ENCODE measurements around the gene GLIPR2. TPM values are rescaled to one million over a fixed set of nuclear protein-coding genes. Genes with fewer than 3 reads are reported as not detected.

The GLIPR2 gene
- 1 to 10 TPM; 2.0 to 10.0 TPM for total RNA-seq

DNA sequence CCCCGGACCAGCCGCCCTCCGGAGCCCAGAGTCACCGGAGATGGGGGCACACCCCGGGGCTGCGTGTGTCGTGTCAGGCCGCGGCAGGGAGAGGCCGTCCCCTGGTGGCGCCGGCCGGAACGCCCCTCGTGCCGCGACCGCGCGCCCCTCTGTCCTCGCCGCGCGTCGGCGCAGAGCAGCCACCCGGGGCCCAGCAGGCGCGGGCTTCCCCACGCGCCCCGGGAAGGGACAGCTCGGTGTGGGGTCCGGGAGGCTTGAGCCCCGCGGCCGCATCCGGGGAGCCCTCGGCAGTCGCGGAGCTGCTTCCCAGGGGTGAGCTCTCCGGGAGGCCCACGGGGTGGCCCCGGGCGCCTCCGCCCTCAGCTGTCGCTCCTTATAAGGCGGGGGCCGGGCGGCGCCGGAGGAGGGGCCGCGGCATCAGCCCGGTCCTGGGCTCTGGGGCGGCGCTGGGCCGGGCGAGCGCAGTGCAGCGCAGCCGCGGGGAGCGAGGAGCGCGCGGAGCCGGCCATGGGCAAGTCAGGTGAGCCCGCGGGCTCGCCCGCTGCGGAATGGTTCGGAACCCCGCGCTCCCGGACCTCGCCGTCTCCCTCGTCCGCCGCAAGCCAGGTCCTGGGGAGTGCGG, at the start of gene GLIPR2:
Gene GLIPR2 (plus strand): TSS at position 462 of the 622 bp plus-strand sequence. CDS start 46 bp downstream, at position 508.

GRCh38 chr9:36169166-36169565, 32.6 kb downstream of the GLIPR2 start, which contains the start of gene CCIN:
Gene CCIN (plus strand): TSS chr9:36169388. CDS start chr9:36169503, 115 bp downstream.

DNA sequence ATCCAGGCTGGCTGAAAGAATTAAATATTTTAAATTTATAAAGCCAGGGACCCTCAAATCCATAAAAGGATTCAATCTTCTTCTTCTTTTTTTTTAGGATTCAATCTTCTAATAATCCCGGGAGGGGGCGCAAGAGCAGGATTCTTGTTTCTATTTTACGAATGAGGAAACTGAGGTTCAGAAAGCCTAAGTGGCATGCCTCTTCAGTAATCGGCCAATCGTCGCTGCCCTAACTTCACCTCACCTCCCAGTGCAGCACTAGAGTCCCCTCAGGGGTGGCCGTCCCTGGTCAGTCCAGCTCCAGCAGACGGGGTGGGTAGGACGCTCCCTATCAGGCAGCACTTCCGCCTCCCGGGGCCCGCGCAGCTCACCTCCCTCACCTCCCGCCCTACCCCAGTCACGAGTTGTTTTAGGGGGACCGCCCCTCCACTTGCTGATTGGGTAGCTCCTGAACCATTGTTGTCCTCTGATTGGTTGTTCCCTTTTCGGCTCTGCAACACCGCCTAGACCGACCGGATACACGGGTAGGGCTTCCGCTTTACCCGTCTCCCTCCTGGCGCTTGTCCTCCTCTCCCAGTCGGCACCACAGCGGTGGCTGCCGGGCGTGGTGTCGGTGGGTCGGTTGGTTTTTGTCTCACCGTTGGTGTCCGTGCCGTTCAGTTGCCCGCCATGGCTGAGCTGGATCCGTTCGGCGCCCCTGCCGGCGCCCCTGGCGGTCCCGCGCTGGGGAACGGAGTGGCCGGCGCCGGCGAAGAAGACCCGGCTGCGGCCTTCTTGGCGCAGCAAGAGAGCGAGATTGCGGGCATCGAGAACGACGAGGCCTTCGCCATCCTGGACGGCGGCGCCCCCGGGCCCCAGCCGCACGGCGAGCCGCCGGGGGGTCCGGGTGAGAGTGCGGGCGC, 54.1 kb downstream of the GLIPR2 start, which contains the start of gene CLTA:
Gene CLTA (plus strand): TSS at position 534 of the 902 bp plus-strand sequence. CDS start 136 bp downstream, at position 670.

Other genes with a start within 250 kb of the GLIPR2 start
- gene HRCT1, start 230.5 kb upstream of the GLIPR2 start, total RNA-seq, result under 1 TPM in 1 of 2 donors, not detected in 1; 0.33 TPM
- gene SPAAR, start 227.2 kb upstream of the GLIPR2 start, total RNA-seq, result under 1 TPM in 1 of 2 donors, not detected in 1; 0.34 TPM
- gene OR2S2, start 178.6 kb upstream of the GLIPR2 start, total RNA-seq, result not detected
- gene RECK, start 99.8 kb upstream of the GLIPR2 start, total RNA-seq, result 1 to 10 TPM; 3.8 to 5.7 TPM
- gene CCIN, start 32.7 kb downstream of the GLIPR2 start, total RNA-seq, result not detected
- gene CLTA, start 54.2 kb downstream of the GLIPR2 start, total RNA-seq, result 100 to 1,000 TPM; 147 to 262 TPM
- 10 to 100 TPM; 31.7 to 39.6 TPM for gene GNE, start 121.7 kb downstream of the GLIPR2 start, total RNA-seq